PC-9 (cell line): Measurements from ENCODE around the gene SYT3. TPM values are rescaled to one million over a fixed set of nuclear protein-coding genes. Genes with fewer than 3 reads are reported as not detected.

ENCODE experiments used
- BruUV-seq: library from RNA; stranded (reverse); fragments of 400-500 nt; replicated peaks from 2 replicates; lab custom pipeline; 2021; lab: Mats Ljungman, UMichigan
- CTCF ChIA-PET: fragments of 300-600 bp; sonication (Branson Sonifier 250); formaldehyde crosslinking; loops from one replicate; lab custom pipeline; 2022; ENCODE audit warnings: antibody characterized with exemption; lab: Charles Lee
- POLR2A ChIA-PET: fragments of 300-600 bp; sonication (Branson Sonifier 250); formaldehyde crosslinking; loops from one replicate; lab custom pipeline; 2022; ENCODE audit warnings: antibody characterized with exemption; ENCODE audit not compliant: unreplicated experiment; lab: Charles Lee
- DNase-seq, 2 experiments: peaks; one replicate each; pipeline versions ENCODE4 v3.0.0 to v3.0.0-alpha.2; 2015 to 2022; ENCODE audit warnings: mixed read lengths in 1 of 2
- H2AFZ ChIP-seq: fragments of 200-600 bp; sonication (generic); 2 replicates; pipeline ENCODE4 v1.8.1; 2017; ENCODE audit warnings: antibody characterized with exemption
- H3F3A ChIP-seq: fragments of 200-600 bp; sonication (generic); 2 replicates; pipeline ENCODE4 v1.8.1; 2017; ENCODE audit warnings: antibody characterized with exemption, mild to moderate bottlenecking, low read depth; ENCODE audit not compliant: insufficient read depth
- H3K27ac ChIP-seq: fragments of 200-600 bp; sonication (generic); 2 replicates; pipeline ENCODE4 v1.6.1; 2016; ENCODE audit warnings: mixed run types
- H3K27me3 ChIP-seq: fragments of 200-600 bp; sonication (generic); 2 replicates; pipeline ENCODE4 v1.6.1; 2016; ENCODE audit warnings: low read depth, mixed run types; ENCODE audit not compliant: insufficient read depth
- H3K36me3 ChIP-seq: fragments of 200-600 bp; sonication (generic); 2 replicates; pipeline ENCODE4 v1.6.1; 2016; ENCODE audit warnings: low read depth, mixed run types
- H3K4me1 ChIP-seq: fragments of 200-600 bp; sonication (generic); replicated peaks from 2 replicates; pipeline ENCODE4 v1.6.1; 2016; ENCODE audit warnings: mixed run types; ENCODE audit not compliant: insufficient read depth
- H3K4me2 ChIP-seq: fragments of 200-600 bp; sonication (generic); 2 replicates; pipeline ENCODE4 v1.6.1; 2017; ENCODE audit warnings: mixed run types
- H3K4me3 ChIP-seq: fragments of 200-600 bp; sonication (generic); 2 replicates; pipeline ENCODE4 v1.6.1; 2016; ENCODE audit warnings: mixed run types
- H3K79me2 ChIP-seq: fragments of 200-600 bp; sonication (generic); 2 replicates; pipeline ENCODE4 v1.6.1; 2017; ENCODE audit warnings: low read depth, mixed run types
- H3K9me2 ChIP-seq: fragments of 200-600 bp; sonication (generic); 2 replicates; pipeline ENCODE4 v1.8.1; 2017; ENCODE audit warnings: mild to moderate bottlenecking; ENCODE audit not compliant: insufficient read depth
- H3K9me3 ChIP-seq: fragments of 200-600 bp; sonication (generic); 2 replicates; pipeline ENCODE4 v1.8.1; 2016; ENCODE audit warnings: low read depth; ENCODE audit not compliant: insufficient read depth
- H4K20me1 ChIP-seq: fragments of 200-600 bp; sonication (generic); 2 replicates; pipeline ENCODE4 v1.8.1; 2017; ENCODE audit not compliant: insufficient read depth
- EZH2 ChIP-seq: fragments of 200-600 bp; sonication (generic); IDR thresholded peaks from 2 replicates; pipeline ENCODE4 v1.8.0; 2017; ENCODE audit warnings: antibody characterized with exemption, low read depth
- intact Hi-C: fragments of 100-400 bp; cut with micrococcal nuclease; formaldehyde crosslinking; loops from one replicate; pipeline ENCODE4 v1.10.0; 2022; ENCODE audit not compliant: unreplicated experiment
- total RNA-seq: library from RNA; stranded (reverse); gene quantifications from 2 replicates; pipeline ENCODE4 v1.2.3, GENCODE V29; 2021
- TF ChIP-seq, protein P1 (sequence below): fragments of 200-600 bp; sonication (generic); conservative IDR thresholded peaks from 2 replicates; pipeline ENCODE4 v1.6.1; 2017; ENCODE audit warnings: mixed run types, antibody characterized with exemption, mild to moderate bottlenecking, moderate library complexity

The SYT3 gene
- total RNA-seq, 1 experiment from 2014 or later = not detected

DNA sequence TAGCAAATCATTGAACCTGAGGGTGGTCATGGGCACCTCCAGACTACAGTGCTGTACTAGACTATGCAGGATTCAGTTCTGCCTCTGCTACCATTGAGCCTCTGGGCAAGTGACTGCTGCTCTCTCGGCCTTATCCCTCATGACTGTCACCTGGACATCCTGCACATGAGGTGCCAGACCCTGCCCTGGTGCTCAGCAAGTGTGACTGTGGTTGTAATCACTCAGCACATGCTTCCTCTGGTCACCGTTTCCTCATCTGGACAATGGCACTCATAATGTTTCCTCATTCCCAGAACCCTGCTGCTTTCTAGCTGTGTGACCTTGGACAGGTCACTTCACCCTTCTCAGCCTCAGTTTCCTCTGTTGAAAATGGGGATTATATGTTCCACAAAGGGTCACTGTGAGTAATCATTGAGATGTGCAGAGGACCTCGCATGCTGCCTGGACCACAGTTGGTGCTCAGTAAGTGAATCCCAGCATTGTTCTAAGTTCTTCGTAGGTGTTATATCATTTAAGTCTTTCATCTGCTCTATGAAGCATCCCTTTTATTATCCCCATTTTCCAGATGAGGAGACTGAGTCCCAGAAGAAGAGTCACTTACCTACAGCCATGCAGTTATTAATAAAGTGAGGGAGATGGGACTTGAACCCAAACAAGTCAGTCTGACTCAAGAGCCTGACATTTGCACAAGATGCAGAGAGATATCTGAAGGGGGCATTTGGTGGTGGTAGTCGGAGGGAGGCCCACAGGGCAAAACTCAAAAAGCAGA, 3.2 kb downstream of the SYT3 start:
- BruUV-seq = no TSS peak
- POLR2A ChIA-PET = no interaction called here
- Histone ChIP-seq H3K79me2 (no peaks in the 10 kb centered on the region), H3K36me3 (no peaks in the 10 kb centered on the region), H3K4me2 (no peak overlapping the region), H3K9me2 (no peaks in the 10 kb centered on the region), H3K27ac (no peak overlapping the region), H3K9me3 (peaks cover 11% of the 10 kb centered on the region), H4K20me1 (no peaks in the 10 kb centered on the region), H3K27me3 (peaks cover 83% of the 10 kb centered on the region), H3F3A (no peaks in the 10 kb centered on the region), H3K4me1 (no peaks in the 10 kb centered on the region), H2AFZ (no peak overlapping the region), H3K4me3 (no peak overlapping the region)
- intact Hi-C loops = no loop called here
- CTCF ChIA-PET = no interaction called here
- no peak for DNase-seq
- no peak for TF ChIP-seq EZH2
- TF ChIP-seq, protein P1, sequence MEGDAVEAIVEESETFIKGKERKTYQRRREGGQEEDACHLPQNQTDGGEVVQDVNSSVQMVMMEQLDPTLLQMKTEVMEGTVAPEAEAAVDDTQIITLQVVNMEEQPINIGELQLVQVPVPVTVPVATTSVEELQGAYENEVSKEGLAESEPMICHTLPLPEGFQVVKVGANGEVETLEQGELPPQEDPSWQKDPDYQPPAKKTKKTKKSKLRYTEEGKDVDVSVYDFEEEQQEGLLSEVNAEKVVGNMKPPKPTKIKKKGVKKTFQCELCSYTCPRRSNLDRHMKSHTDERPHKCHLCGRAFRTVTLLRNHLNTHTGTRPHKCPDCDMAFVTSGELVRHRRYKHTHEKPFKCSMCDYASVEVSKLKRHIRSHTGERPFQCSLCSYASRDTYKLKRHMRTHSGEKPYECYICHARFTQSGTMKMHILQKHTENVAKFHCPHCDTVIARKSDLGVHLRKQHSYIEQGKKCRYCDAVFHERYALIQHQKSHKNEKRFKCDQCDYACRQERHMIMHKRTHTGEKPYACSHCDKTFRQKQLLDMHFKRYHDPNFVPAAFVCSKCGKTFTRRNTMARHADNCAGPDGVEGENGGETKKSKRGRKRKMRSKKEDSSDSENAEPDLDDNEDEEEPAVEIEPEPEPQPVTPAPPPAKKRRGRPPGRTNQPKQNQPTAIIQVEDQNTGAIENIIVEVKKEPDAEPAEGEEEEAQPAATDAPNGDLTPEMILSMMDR = no peak

DNA sequence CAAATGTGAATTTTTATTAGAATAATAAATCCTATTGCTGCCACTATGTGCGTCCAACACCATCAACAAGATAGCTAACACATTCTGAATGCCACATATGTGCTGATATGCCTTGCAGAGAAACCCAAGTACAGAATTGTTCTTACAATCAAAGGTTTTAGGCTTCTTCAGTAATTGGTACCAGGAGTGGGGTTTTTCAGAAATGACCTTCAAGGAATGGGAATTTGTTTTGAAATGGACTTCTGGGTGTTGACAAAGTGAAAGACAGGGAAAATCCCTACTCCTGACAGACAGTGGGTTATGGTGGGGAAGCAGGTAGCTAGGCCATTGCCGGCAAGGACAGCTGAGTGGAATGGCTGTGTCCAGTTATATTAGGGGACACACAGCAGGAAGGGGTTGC, 5.7 kb downstream of the SYT3 start:
- Histone ChIP-seq H3K27me3 (peaks cover 88% of the 10 kb centered on the region), H3K4me3 (no peak overlapping the region), H3K79me2 (no peaks in the 10 kb centered on the region), H3K9me2 (no peaks in the 10 kb centered on the region), H3K4me2 (no peak overlapping the region), H3K4me1 (no peaks in the 10 kb centered on the region), H2AFZ (no peak overlapping the region), H3K27ac (no peak overlapping the region), H3K9me3 (peaks cover 11% of the 10 kb centered on the region), H3F3A (no peaks in the 10 kb centered on the region), H3K36me3 (no peaks in the 10 kb centered on the region), H4K20me1 (no peaks in the 10 kb centered on the region)
- ChIA-PET POLR2A (no interaction called here), CTCF (no interaction called here)
- TF ChIP-seq EZH2 = no peak
- TF ChIP-seq, protein P1 = no peak
- no peak for DNase-seq
- BruUV-seq = no TSS peak
- intact Hi-C loops = no loop called here

DNA sequence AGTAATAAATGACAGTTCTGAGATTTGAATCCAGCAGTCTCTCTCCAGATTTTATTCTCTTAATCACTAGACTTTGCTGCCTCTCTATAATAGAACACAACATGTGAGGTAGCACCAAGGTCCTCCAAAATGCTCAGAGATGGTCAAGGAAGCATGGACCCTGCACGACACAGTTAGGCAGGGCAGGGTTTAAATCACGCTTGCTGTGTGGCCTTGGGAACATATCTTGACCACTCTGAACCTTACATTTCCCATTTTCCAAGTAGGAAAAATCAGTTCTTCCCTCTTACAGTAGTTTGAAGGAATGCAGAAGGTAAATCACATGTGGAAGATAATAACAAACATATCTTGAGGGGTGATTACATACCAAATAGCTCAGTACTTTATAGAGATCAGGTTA, 6.3 kb downstream of the SYT3 start:
- TF ChIP-seq, protein P1 = no peak
- no peak for TF ChIP-seq EZH2
- Histone ChIP-seq H3K9me3 (peaks cover 11% of the 10 kb centered on the region), H3K4me1 (no peaks in the 10 kb centered on the region), H3K4me3 (no peak overlapping the region), H3K36me3 (no peaks in the 10 kb centered on the region), H4K20me1 (no peaks in the 10 kb centered on the region), H3K4me2 (no peak overlapping the region), H3K27me3 (peaks cover 88% of the 10 kb centered on the region), H3F3A (no peaks in the 10 kb centered on the region), H2AFZ (no peak overlapping the region), H3K79me2 (no peaks in the 10 kb centered on the region), H3K27ac (no peak overlapping the region), H3K9me2 (no peaks in the 10 kb centered on the region)
- no peak for DNase-seq
- no TSS peak for BruUV-seq
- ChIA-PET CTCF (no interaction called here), POLR2A (no interaction called here)
- intact Hi-C loops = no loop called here
